Small intestine (tissue), 7 donors: ENCODE data around the gene FRMPD3. TPM values are rescaled to one million over a fixed set of nuclear protein-coding genes. Genes with fewer than 3 reads are reported as not detected.

ENCODE experiments used
- DNase-seq, 2 donors: peaks; one replicate each; pipeline versions ENCODE4 v3.0.0 to v3.0.0-alpha.2; 2013
- FAIRE-seq: peaks from 2 replicates; lab custom pipeline; 2012; peaks lifted over from hg19 to GRCh38; lab: Jason Lieb, UNC
- H3K27ac ChIP-seq, 3 donors: one replicate each; pipeline ENCODE4 v1.5.1; 2013; ENCODE audit warnings: low read length in 2 of 3, mild to moderate bottlenecking in 2 of 3, control low read depth in 1 of 3, inconsistent platforms in 1 of 3, low read depth in 1 of 3, moderate library complexity in 1 of 3
- H3K27me3 ChIP-seq, 3 donors: one replicate each; pipeline ENCODE4 v1.6.1; 2013; ENCODE audit warnings: low read length in 3 of 3, inconsistent platforms in 1 of 3; ENCODE audit not compliant: control insufficient read depth in 3 of 3, insufficient read depth in 3 of 3
- H3K36me3 ChIP-seq, 3 donors: one replicate each; pipeline ENCODE4 v1.6.1; 2013; ENCODE audit warnings: low read length in 3 of 3, inconsistent platforms in 1 of 3, low read depth in 1 of 3, mild to moderate bottlenecking in 1 of 3, moderate library complexity in 1 of 3; ENCODE audit not compliant: control insufficient read depth in 3 of 3, insufficient read depth in 2 of 3
- H3K4me1 ChIP-seq, 3 donors: one replicate each; pipeline ENCODE4 v1.6.1; 2013; ENCODE audit warnings: low read length in 2 of 3, inconsistent platforms in 1 of 3, low read depth in 1 of 3, mild to moderate bottlenecking in 1 of 3, moderate library complexity in 1 of 3; ENCODE audit not compliant: control insufficient read depth in 3 of 3, insufficient read depth in 2 of 3
- H3K4me3 ChIP-seq, 3 donors: one replicate each; pipeline ENCODE4 v1.5.1; 2013; ENCODE audit warnings: low read length in 3 of 3, control low read depth in 1 of 3, inconsistent platforms in 1 of 3, low read depth in 1 of 3, mild to moderate bottlenecking in 1 of 3, moderate library complexity in 1 of 3
- H3K9me3 ChIP-seq, 2 donors: one replicate each; pipeline ENCODE4 v1.6.1; 2013; ENCODE audit warnings: low read depth in 1 of 2, low read length in 1 of 2; ENCODE audit not compliant: control insufficient read depth in 2 of 2, insufficient read depth in 1 of 2
- WGBS, 3 donors: extraction: QIAGEN DNeasy Blood & Tissue Kit; methylation state at CpG; one replicate each; pipeline ENCODE4 v1.1.7; 2013; 5-methylcytosine and 5-hydroxymethylcytosine counted together
- polyA plus RNA-seq, 4 donors: library from polyadenylated mRNA; stranded (reverse) in 3 of 4; unstranded in 1 of 4; fragments of 200-250 nt in 3 of 4; fragments of 120-200 nt in 1 of 4; gene quantifications; one replicate each; pipeline versions ENCODE4 v1.2.1 to v1.2.3, GENCODE V29; 2013
- donor health status: healthy with polysubstance abuse.
- donor health status: control.
- donor health status: control.
- donor health status: Bipolar disorder and iron deficiency.
- donor health status: healthy.

The FRMPD3 gene
- polyA plus RNA-seq, 4 donors, result 0.10 to 0.41 TPM; not detected in 2

DNA sequence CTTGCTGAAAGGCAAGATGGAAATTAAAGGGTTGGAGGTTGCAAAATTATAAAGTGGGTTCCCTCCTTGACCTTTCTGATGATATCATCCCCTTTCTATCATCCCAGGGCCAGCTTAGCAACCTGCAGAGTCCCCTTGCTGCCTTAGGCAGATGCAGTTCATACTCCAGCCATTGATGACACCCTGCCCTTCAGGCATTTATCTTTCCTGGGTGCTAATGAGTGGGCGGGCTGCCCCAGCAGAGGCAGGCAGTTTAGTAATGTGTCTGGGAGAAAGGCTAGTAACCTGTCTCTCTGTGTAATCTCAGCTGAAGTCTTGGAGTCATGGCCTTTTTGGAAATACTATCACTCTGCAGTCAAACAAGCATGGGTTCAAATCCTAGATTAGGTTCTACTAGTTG, 3.8 kb upstream of the FRMPD3 start:
- peaks cover 0 to 21% (median 0%) of the 10 kb centered on the region in 3 donors for H3K27me3 ChIP-seq
- no peak overlapping the region for H3K4me3 ChIP-seq
- no peaks in the 10 kb centered on the region for H3K9me3 ChIP-seq
- no peaks in the 10 kb centered on the region for H3K36me3 ChIP-seq
- 67 to 82% (median 79%) methylated on average over 1 of the region's 1 CpG for WGBS, 3 donors
- no peak overlapping the region for H3K27ac ChIP-seq
- no peaks in the 10 kb centered on the region for H3K4me1 ChIP-seq
- FAIRE-seq, result no peak
- no peak for DNase-seq

DNA sequence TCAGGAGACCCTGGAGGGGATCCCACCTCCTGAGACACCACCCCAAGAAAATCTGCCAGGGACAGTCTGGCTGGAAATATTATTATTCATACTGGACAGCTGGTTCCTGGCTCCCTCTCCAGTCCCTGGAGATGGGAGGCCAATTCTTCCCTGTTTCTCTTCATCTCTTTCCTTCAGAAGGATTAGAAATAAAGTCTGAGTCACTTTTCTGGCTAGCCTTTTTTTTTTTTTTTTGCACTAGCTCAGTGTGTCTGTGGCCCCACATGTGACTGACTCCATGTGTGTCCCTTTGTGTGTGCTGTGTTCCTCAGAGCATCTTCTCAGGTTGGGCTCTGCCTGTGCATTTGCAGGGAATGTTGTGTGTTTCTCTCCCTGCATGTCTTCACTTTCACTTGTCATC, 1.8 kb upstream of the FRMPD3 start:
- Histone ChIP-seq H3K36me3 (no peaks in the 10 kb centered on the region), H3K4me1 (no peaks in the 10 kb centered on the region), H3K27ac (no peak overlapping the region), H3K27me3 (peaks cover 0 to 40% (median 4%) of the 10 kb centered on the region in 3 donors), H3K4me3 (no peak overlapping the region), H3K9me3 (no peaks in the 10 kb centered on the region)
- DNase-seq, result no peak
- FAIRE-seq, result no peak

DNA sequence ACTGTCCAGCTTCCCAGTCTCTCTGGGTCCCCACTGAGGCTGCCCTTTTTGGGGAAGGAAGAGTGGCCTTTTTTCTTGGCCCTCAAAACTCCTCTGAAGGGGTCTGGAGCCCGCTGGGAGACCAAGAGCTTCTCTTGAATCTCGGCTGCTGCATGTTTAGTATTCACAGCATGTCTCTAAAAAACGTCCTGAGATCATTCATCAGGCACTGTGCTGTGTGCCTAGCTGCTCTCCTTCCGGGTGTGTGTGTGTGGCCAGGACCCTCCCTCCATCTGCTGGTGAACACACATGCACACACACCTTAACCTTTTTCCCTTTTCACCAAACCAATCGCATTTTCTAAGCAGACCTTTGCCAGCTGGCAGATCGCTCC, 841 bp upstream of the FRMPD3 start:
- 19 to 28% (median 27%) methylated on average over 6 of the region's 6 CpGs for WGBS, 3 donors
- FAIRE-seq, result no peak
- peak overlapping the region in 1 of 3 donors; percentile 25 for H3K4me3 ChIP-seq

DNA sequence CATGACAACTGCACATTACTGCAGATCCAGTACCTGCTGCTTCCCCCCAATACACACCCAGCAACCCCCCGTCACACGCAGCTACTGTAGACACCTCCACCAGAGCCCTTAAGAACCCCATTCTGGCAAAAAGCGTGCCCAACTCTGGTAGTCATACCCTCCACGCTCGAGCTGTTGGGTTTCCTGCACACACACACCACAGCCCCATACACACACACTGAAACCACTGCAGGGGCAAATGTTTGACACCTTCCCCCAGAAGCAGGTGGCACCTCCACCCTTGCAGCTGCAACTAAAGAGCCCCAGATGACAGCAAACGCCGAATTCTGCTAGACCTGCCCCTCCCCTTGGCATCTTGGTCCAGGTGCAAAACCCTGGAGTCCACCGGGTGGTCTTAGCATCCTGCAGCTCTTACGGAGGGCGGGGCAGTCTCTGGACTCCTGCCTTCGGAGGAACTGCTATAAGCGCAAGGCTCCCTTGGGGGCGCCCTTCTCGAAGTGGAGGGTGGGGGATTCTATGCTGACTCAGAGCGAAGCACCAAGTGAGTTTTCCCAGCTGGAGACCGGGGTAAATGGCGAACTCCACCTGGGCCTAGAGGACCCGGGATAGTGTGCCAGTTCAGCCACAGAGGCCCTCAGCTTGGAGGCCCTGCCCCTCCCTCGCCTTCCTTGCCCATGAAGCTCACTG, 1.5 kb downstream of the FRMPD3 start:
- DNase-seq, result peak in 1 of 2 donors; percentile 10
- Histone ChIP-seq H3K27ac (no peak overlapping the region), H3K36me3 (no peaks in the 10 kb centered on the region), H3K4me3 (peak overlapping the region in 1 of 3 donors; percentile 22), H3K9me3 (no peaks in the 10 kb centered on the region), H3K4me1 (no peaks in the 10 kb centered on the region), H3K27me3 (peaks cover 0 to 44% (median 4%) of the 10 kb centered on the region in 3 donors)
- WGBS, 3 donors, result 11 to 27% (median 14%) methylated on average over 17 to 19 of the region's 19 CpGs
- FAIRE-seq, result no peak

More for the DNA sequence above, 841 bp upstream of the FRMPD3 start:
- Histone ChIP-seq H3K4me1 (no peaks in the 10 kb centered on the region), H3K9me3 (no peaks in the 10 kb centered on the region), H3K27me3 (peaks cover 0 to 44% (median 4%) of the 10 kb centered on the region in 3 donors), H3K36me3 (no peaks in the 10 kb centered on the region), H3K27ac (no peak overlapping the region)
- no peak for DNase-seq

DNA sequence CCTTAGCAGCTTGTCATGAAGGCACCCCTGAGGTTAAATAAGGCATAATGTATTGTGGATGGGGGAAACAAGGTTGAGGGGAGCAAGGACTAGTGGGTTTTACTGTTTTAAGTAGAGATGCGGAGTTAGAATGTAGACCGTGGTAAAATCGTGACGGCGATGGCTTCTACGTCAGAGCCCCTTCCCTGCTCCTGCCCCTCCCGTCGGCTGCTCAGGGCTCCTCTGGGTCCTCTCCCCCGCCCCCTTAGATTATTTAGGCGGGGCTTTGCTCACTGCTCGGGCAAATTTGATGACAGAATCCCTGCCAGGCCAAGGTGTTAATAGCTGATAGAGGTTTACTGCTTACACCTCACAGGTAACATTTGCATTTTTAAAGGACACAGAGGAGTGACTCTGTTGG, 2.3 kb downstream of the FRMPD3 start:
- no peak overlapping the region for H3K4me3 ChIP-seq
- no peak for FAIRE-seq
- peaks cover 0 to 41% (median 4%) of the 10 kb centered on the region in 3 donors for H3K27me3 ChIP-seq
- no peak for DNase-seq
- no peaks in the 10 kb centered on the region for H3K4me1 ChIP-seq
- no peaks in the 10 kb centered on the region for H3K36me3 ChIP-seq
- H3K27ac ChIP-seq, result no peak overlapping the region
- H3K9me3 ChIP-seq, result no peaks in the 10 kb centered on the region
- WGBS, 3 donors, result 21 to 42% (median 28%) methylated on average over 9 to 11 of the region's 11 CpGs

DNA sequence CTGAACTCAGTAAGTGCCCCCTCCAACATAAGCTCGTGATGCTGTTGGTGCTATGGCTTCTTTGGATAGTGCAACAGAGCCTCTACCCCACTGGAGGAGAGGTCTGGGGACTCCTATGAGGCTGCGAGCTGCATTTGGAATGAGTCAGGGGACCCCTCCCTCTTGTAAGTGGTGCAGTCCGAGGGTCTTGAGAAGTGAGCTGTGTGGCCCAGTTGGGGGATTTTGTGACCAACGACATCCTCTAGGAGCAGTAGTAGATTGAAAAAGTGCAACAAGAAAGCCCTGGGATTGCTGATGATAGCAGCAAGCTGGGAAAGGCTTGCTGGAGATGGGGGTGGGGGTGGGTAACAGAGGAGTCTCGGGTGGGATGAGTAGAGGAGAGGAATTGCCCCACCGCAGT, 3.1 kb downstream of the FRMPD3 start:
- WGBS, 3 donors, result 25 to 35% (median 32%) methylated on average over 5 to 6 of the region's 6 CpGs
- FAIRE-seq (no peak), DNase-seq (no peak)
- H3K9me3 ChIP-seq, result no peaks in the 10 kb centered on the region
- peaks cover 0 to 40% (median 5%) of the 10 kb centered on the region in 3 donors for H3K27me3 ChIP-seq
- no peaks in the 10 kb centered on the region for H3K36me3 ChIP-seq
- H3K4me1 ChIP-seq, result no peaks in the 10 kb centered on the region
- H3K4me3 ChIP-seq, result no peak overlapping the region
- H3K27ac ChIP-seq, result no peak overlapping the region

DNA sequence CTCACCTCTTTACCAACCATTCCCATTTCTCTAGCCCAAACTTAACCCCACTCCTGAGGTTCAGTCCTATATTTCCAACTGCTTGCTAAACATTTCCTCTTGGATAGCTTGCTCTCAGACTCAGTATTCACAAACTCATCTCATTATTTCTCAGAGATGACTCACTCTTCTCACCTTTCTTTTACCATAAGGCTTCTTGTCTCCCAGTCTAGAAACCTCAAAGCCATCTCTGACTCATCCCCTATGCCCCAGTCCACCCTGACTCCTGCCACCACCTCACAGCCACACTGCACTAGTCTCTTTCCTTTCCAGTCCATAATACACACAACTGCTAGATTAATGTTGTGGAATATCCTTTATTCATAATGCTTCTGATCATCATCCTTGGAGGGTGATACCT, 4.8 kb downstream of the FRMPD3 start:
- H3K27me3 ChIP-seq, result peaks cover 0 to 38% (median 5%) of the 10 kb centered on the region in 3 donors
- DNase-seq, result no peak
- FAIRE-seq, result no peak
- no peak overlapping the region for H3K27ac ChIP-seq
- no peaks in the 10 kb centered on the region for H3K4me1 ChIP-seq
- no peaks in the 10 kb centered on the region for H3K36me3 ChIP-seq
- H3K4me3 ChIP-seq, result no peak overlapping the region
- no peaks in the 10 kb centered on the region for H3K9me3 ChIP-seq

DNA sequence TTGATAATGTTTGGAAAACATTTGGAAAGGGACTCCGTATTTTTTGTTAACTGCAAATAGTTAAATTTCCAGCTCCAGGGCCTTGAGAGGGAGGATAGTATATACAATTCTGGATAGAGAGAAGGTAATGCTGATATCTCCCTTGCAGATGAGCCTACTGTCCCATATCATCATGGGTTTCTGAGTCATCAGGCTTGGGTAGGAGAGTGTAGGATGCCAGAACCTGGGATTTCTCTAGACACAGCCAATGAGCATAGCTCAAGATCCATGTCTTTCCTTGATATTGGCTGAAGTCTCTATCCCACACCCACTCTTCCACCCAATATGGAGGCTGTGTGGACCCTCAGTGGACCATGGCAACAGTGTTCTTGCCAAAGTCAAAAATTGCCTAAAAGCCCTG, 7.8 kb downstream of the FRMPD3 start:
- WGBS, 3 donors, result 86 to 96% (median 95%) methylated on average over 1 of the region's 1 CpG
- Histone ChIP-seq H3K27me3 (peaks cover 0 to 16% (median 1%) of the 10 kb centered on the region in 3 donors), H3K27ac (no peak overlapping the region), H3K9me3 (no peaks in the 10 kb centered on the region), H3K4me3 (no peak overlapping the region), H3K36me3 (no peaks in the 10 kb centered on the region), H3K4me1 (no peaks in the 10 kb centered on the region)
- DNase-seq (no peak), FAIRE-seq (no peak)
